C4-2B (cell line): Measurements from ENCODE around the gene FFAR4.

ENCODE experiments used
- CTCF ChIP-seq: fragments of 450-650 bp; conservative IDR thresholded peaks from 2 replicates; pipeline ENCODE4 v1.5.1; 2017; ENCODE audit warnings: mild to moderate bottlenecking
- ZFX ChIP-seq: fragments of 450-650 bp; IDR thresholded peaks from 2 replicates; pipeline ENCODE4 v1.6.1; 2017

GRCh38 chr10:93589648-93590562 is 23.4 kb downstream of the FFAR4 start:
- TF ChIP-seq CTCF (no peak), ZFX (no peak)
